HG02885 (cell line): ENCODE measurements around the gene DNTT.
A peak's percentile ranks its signal among the peaks of the same experiment; 100 is the strongest.

ENCODE experiments used
- ATAC-seq: cut with Tn5 transposase; IDR thresholded peaks from one replicate; pipeline ENCODE4 v1.9.1; 2021; ENCODE audit warnings: mild to moderate bottlenecking; ENCODE audit not compliant: unreplicated experiment, poor library complexity

DNTT gene

GRCh38 chr10:96275685-96276418 lies 28.4 kb upstream of the DNTT start:
- no peak for ATAC-seq

GRCh38 chr10:96276426-96276825 lies 27.8 kb upstream of the DNTT start:
- no peak for ATAC-seq

- no peak for ATAC-seq
These were observed 27.4 kb upstream of the DNTT start for GRCh38 chr10:96276831-96277230.

- ATAC-seq, result no peak
These were observed 25.0 kb upstream of the DNTT start for GRCh38 chr10:96279191-96279641.

GRCh38 chr10:96280859-96281258 lies 23.4 kb upstream of the DNTT start:
- ATAC-seq, result no peak

- no peak for ATAC-seq
These were observed 22.7 kb upstream of the DNTT start for GRCh38 chr10:96281444-96282029.

GRCh38 chr10:96283351-96283750 lies 20.9 kb upstream of the DNTT start:
- no peak for ATAC-seq

GRCh38 chr10:96283756-96284155 lies 20.5 kb upstream of the DNTT start:
- ATAC-seq, result no peak

- ATAC-seq, result no peak
These were observed 18.9 kb upstream of the DNTT start for GRCh38 chr10:96285331-96285752.

- peak; percentile 53 for ATAC-seq
These were observed 16.7 kb upstream of the DNTT start for GRCh38 chr10:96287392-96288105.

- peak; percentile 58 for ATAC-seq
These were observed 16.0 kb upstream of the DNTT start for GRCh38 chr10:96288151-96288621.

GRCh38 chr10:96289218-96289910 lies 14.9 kb upstream of the DNTT start:
- no peak for ATAC-seq

- ATAC-seq, result peak; percentile 55
These were observed 13.7 kb upstream of the DNTT start for GRCh38 chr10:96290368-96291133.

GRCh38 chr10:96292971-96293920 lies 11.0 kb upstream of the DNTT start:
- ATAC-seq, result peak; percentile 56

GRCh38 chr10:96295475-96295874 lies 8.8 kb upstream of the DNTT start:
- ATAC-seq, result no peak

GRCh38 chr10:96297486-96297885 lies 6.7 kb upstream of the DNTT start:
- no peak for ATAC-seq

- ATAC-seq, result no peak
These were observed 5.9 kb upstream of the DNTT start for GRCh38 chr10:96298362-96298761.

GRCh38 chr10:96299383-96299782 lies 4.9 kb upstream of the DNTT start:
- no peak for ATAC-seq

GRCh38 chr10:96301616-96302015 lies 2.6 kb upstream of the DNTT start:
- ATAC-seq, result no peak
